Measurements from ENCODE around the gene SYNE1. TPM values are rescaled to one million over a fixed set of nuclear protein-coding genes. Genes with fewer than 3 reads are reported as not detected.
A peak's percentile ranks its signal among the peaks of the same experiment; 100 is the strongest.
"Not testable (repeated sequence)": the region's sequence is repeated elsewhere in the genome, so short reads cannot be mapped to it uniquely, and the experiment has no call there.

Gene SYNE1
- polyA plus RNA-seq, 1 donor from 2014 or later, result 30.9 TPM

GRCh38 chr6:152461556-152461955 is 175.6 kb downstream of the SYNE1 start:
- H3K9me3 Mint-ChIP-seq, result no peaks in the 10 kb centered on the region
- no peak overlapping the region for H3K4me3 Mint-ChIP-seq
- peaks cover 0 to 6% (median 0%) of the 10 kb centered on the region in 3 donors for H3K4me1 Mint-ChIP-seq
- H3K36me3 Mint-ChIP-seq, result peaks cover 2% of the 10 kb centered on the region
- H3K27ac Mint-ChIP-seq, result no peak overlapping the region
- H3K27me3 Mint-ChIP-seq, result no peaks in the 10 kb centered on the region

GRCh38 chr6:152458648-152459644 is 178.2 kb downstream of the SYNE1 start:
- peaks cover 2% of the 10 kb centered on the region for H3K36me3 Mint-ChIP-seq
- H3K27me3 Mint-ChIP-seq, result no peaks in the 10 kb centered on the region
- no peak overlapping the region for H3K27ac Mint-ChIP-seq
- no peak overlapping the region for H3K4me3 Mint-ChIP-seq
- H3K4me1 Mint-ChIP-seq, result peaks cover 0 to 6% (median 0%) of the 10 kb centered on the region in 3 donors
- peaks cover 0 to 1% (median 0%) of the 10 kb centered on the region in 3 donors for H3K9me3 Mint-ChIP-seq

DNA sequence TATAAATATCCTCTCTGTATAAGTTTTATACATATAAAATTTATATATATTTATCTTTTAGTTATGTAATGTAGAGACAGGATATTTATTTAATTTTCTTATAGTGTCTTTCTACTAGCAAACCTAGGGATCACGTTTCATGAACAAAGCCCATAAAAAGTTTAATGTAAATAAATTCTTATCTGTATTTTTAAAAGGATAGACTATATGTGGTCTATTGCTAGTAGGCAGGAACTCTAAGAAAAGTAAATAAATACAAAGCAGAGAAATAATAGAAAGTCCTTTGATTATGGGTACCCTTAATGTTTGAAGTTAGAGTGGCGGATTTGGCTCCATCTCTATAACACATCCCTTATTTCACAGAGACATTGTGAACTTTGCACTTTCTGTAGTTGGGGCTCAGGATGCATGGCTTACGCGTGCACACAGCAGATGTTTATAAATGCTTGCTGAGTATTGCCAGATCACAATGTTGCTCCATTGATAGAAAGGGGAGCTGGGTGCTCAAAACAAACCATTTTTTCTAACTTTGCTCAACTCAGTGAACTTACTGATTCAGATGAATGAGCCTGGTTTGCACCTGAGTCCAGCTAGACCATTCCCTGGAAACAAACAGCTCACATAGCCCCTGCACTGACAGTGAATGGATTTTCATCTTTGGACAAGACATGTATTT is 179.1 kb downstream of the SYNE1 start:
- H3K36me3 Mint-ChIP-seq, result peaks cover 2% of the 10 kb centered on the region
- peaks cover 0 to 1% (median 0%) of the 10 kb centered on the region in 3 donors for H3K9me3 Mint-ChIP-seq
- H3K4me3 Mint-ChIP-seq, result no peak overlapping the region
- H3K4me1 Mint-ChIP-seq, result peaks cover 0 to 4% (median 0%) of the 10 kb centered on the region in 3 donors
- H3K27ac Mint-ChIP-seq, result no peak overlapping the region
- no peaks in the 10 kb centered on the region for H3K27me3 Mint-ChIP-seq

DNA sequence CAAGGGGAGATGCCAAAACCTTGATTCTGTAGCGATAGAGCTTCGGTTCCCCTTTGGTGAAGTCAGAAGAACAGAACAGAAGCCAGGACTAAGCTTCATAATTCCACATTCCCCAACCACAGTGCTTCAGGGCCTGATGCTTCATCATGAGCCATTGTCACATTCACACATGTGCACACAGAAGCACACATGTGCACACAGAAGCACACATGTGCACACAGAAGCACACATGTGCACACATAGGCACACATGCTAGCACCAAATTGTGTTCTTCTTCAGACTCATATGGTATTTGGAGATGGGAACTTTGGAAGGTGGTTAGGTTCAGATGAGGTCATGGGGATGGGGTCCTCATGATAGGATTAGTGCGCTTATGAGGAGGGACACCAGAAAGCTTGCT is 183.2 kb downstream of the SYNE1 start:
- Mint-ChIP-seq H3K9me3 (peaks cover 1 to 9% (median 3%) of the 10 kb centered on the region in 3 donors), H3K27me3 (peaks cover 1% of the 10 kb centered on the region), H3K4me3 (no peak overlapping the region), H3K27ac (no peak overlapping the region), H3K4me1 (no peaks in the 10 kb centered on the region), H3K36me3 (no peaks in the 10 kb centered on the region)

- H3K4me1 Mint-ChIP-seq, result no peaks in the 10 kb centered on the region
- H3K9me3 Mint-ChIP-seq, result peaks cover 1 to 9% (median 3%) of the 10 kb centered on the region in 3 donors
- no peak overlapping the region for H3K27ac Mint-ChIP-seq
- H3K36me3 Mint-ChIP-seq, result no peaks in the 10 kb centered on the region
- H3K4me3 Mint-ChIP-seq, result no peak overlapping the region
- peaks cover 1% of the 10 kb centered on the region for H3K27me3 Mint-ChIP-seq
Observed at GRCh38 chr6:152453421-152453820, 183.7 kb downstream of the SYNE1 start.

GRCh38 chr6:152452639-152453038 is 184.5 kb downstream of the SYNE1 start:
- no peak overlapping the region for H3K4me3 Mint-ChIP-seq
- no peak overlapping the region for H3K27ac Mint-ChIP-seq
- no peaks in the 10 kb centered on the region for H3K36me3 Mint-ChIP-seq
- H3K4me1 Mint-ChIP-seq, result no peaks in the 10 kb centered on the region
- peaks cover 1% of the 10 kb centered on the region for H3K27me3 Mint-ChIP-seq
- H3K9me3 Mint-ChIP-seq, result peaks cover 1 to 9% (median 3%) of the 10 kb centered on the region in 3 donors

- Mint-ChIP-seq H3K27ac (no peak overlapping the region), H3K9me3 (peaks cover 1 to 9% (median 3%) of the 10 kb centered on the region in 3 donors), H3K4me1 (no peaks in the 10 kb centered on the region), H3K27me3 (peaks cover 1% of the 10 kb centered on the region), H3K4me3 (no peak overlapping the region), H3K36me3 (no peaks in the 10 kb centered on the region)
Observed at GRCh38 chr6:152450519-152450918, 186.6 kb downstream of the SYNE1 start.

DNA sequence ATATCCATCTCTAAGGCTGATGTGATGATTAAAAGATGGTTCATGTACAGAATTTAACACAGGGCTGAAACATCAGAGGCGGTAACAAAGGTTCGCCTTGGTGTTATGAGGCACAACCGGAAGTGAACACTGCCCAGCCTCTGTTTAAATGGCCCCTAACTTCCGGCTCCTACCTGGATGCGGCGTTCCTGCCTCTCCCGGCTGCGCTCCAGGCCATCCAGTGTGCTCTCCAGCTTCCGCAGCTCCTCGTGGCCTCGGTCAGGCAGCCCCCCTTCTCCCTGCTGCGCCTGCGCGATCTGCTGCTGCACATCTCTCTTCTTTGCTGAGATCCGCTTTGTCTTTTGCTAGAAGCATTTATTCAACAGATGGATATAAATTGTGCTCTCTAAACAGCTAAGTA is 195.3 kb downstream of the SYNE1 start:
- H3K27ac Mint-ChIP-seq, result no peak overlapping the region

GRCh38 chr6:152435816-152436215 is 201.3 kb downstream of the SYNE1 start:
- H3K27ac Mint-ChIP-seq, result peak overlapping the region in 1 of 3 donors; percentile 9
- no peaks in the 10 kb centered on the region for H3K9me3 Mint-ChIP-seq
- H3K4me3 Mint-ChIP-seq, result no peak overlapping the region
- H3K27me3 Mint-ChIP-seq, result no peaks in the 10 kb centered on the region
- no peaks in the 10 kb centered on the region for H3K4me1 Mint-ChIP-seq
- H3K36me3 Mint-ChIP-seq, result no peaks in the 10 kb centered on the region

More for the DNA sequence above, 195.3 kb downstream of the SYNE1 start:
- Mint-ChIP-seq H3K4me1 (no peaks in the 10 kb centered on the region), H3K9me3 (no peaks in the 10 kb centered on the region), H3K27me3 (no peaks in the 10 kb centered on the region), H3K36me3 (no peaks in the 10 kb centered on the region), H3K4me3 (no peak overlapping the region)

DNA sequence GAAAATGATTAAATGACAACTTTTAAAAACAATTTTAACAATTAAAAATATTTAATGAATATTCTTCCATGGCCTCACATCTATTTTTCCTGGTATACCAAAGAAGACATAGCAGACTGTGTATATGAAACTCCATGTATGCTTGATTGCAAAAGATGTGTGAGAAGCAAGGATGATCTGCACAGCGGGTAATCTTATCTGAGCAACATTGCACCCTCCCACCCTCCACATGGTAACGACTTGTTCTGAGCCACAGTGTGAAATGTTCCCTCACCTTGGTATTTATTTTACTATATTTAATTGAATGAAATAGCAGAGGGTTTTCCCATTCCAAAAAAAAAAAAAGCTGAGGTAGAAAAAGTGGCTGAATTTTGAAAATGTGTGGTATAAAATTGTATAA is 204.4 kb downstream of the SYNE1 start:
- Mint-ChIP-seq H3K9me3 (no peaks in the 10 kb centered on the region), H3K36me3 (no peaks in the 10 kb centered on the region), H3K4me3 (no peak overlapping the region), H3K27me3 (no peaks in the 10 kb centered on the region), H3K4me1 (no peaks in the 10 kb centered on the region), H3K27ac (no peak overlapping the region)

DNA sequence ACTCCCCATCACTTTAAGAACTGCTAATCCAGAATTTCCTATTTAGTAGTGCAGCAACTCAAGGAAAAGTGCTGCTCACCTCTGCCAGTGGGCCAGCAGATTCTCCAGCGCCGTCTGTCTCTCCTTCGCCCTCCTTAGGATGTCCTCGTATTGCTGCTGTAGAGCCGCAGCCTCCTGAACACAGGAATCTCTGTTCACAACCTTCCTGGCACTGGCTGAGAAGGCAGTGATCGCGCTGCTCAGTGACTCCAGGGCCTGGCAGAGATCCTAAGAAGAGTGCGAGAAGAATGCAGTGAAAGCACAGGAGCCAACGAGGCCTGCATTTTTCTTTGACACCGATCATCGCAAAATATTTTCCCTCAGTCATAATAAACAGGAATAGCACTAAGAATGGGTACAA is 209.0 kb downstream of the SYNE1 start:
- H3K4me1 Mint-ChIP-seq, result no peaks in the 10 kb centered on the region

DNA sequence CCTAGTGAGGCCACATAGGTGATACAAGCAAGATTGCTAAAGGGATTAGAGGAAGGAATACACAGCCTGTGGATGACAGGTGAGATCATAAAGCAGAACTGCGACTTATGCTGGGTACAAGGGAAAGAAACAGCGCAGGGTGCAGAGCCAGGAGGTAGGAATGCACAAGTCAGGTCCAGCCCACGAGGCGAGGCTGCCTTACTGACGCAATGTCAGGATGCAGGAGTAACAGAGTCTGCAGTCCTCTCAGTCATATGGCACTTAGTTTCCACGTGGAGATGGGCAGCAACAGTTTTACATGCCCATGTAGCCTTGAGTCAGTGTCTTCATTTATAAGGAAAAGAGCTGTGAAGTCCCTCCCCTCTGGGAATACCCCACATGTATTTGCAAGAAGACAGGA is 210.9 kb downstream of the SYNE1 start:
- Mint-ChIP-seq H3K27me3 (peaks cover 1% of the 10 kb centered on the region), H3K4me3 (no peak overlapping the region), H3K27ac (no peak overlapping the region), H3K36me3 (peaks cover 2% of the 10 kb centered on the region), H3K4me1 (no peaks in the 10 kb centered on the region), H3K9me3 (peaks cover 0 to 2% (median 2%) of the 10 kb centered on the region in 3 donors)

More for the DNA sequence above, 209.0 kb downstream of the SYNE1 start:
- Mint-ChIP-seq H3K4me3 (no peak overlapping the region), H3K9me3 (no peaks in the 10 kb centered on the region), H3K27ac (no peak overlapping the region), H3K36me3 (peaks cover 2% of the 10 kb centered on the region), H3K27me3 (peaks cover 1% of the 10 kb centered on the region)

GRCh38 chr6:152423216-152424103 is 213.7 kb downstream of the SYNE1 start:
- no peaks in the 10 kb centered on the region for H3K4me1 Mint-ChIP-seq
- no peak overlapping the region for H3K4me3 Mint-ChIP-seq
- H3K36me3 Mint-ChIP-seq, result peaks cover 2% of the 10 kb centered on the region
- H3K9me3 Mint-ChIP-seq, result peaks cover 2 to 6% (median 3%) of the 10 kb centered on the region in 3 donors
- peaks cover 1% of the 10 kb centered on the region for H3K27me3 Mint-ChIP-seq
- no peak overlapping the region for H3K27ac Mint-ChIP-seq

GRCh38 chr6:152421496-152421895 is 215.7 kb downstream of the SYNE1 start:
- not testable (repeated sequence) for H3K27me3 Mint-ChIP-seq, H3K4me1 Mint-ChIP-seq, H3K27ac Mint-ChIP-seq, H3K36me3 Mint-ChIP-seq, H3K9me3 Mint-ChIP-seq, H3K4me3 Mint-ChIP-seq

Data from IgD-negative memory B cell (primary cell).